ENCODE data around the gene SLC13A4.

GRCh38 chr7:135690566-135690965 lies 37.4 kb downstream of the SLC13A4 start:
- TF ChIP-seq, protein P1, sequence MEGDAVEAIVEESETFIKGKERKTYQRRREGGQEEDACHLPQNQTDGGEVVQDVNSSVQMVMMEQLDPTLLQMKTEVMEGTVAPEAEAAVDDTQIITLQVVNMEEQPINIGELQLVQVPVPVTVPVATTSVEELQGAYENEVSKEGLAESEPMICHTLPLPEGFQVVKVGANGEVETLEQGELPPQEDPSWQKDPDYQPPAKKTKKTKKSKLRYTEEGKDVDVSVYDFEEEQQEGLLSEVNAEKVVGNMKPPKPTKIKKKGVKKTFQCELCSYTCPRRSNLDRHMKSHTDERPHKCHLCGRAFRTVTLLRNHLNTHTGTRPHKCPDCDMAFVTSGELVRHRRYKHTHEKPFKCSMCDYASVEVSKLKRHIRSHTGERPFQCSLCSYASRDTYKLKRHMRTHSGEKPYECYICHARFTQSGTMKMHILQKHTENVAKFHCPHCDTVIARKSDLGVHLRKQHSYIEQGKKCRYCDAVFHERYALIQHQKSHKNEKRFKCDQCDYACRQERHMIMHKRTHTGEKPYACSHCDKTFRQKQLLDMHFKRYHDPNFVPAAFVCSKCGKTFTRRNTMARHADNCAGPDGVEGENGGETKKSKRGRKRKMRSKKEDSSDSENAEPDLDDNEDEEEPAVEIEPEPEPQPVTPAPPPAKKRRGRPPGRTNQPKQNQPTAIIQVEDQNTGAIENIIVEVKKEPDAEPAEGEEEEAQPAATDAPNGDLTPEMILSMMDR (IDR thresholded peaks at IDR 0.05; ENCODE audit: low read depth, low read length), result no peak
- TF ChIP-seq EZH2phosphoT487 (IDR thresholded peaks at IDR 0.05; ENCODE audit: low read depth), result no peak

Measured in OCI-LY3 (cell line).